ENCODE results near the gene ERCC6L2. TPM values are rescaled to one million over a fixed set of nuclear protein-coding genes. Genes with fewer than 3 reads are reported as not detected.

The ERCC6L2 gene
- total and polyA plus RNA-seq, 8 donors, result 2.4 to 21.4 (median 15.6) TPM

- no peak for FAIRE-seq
- Histone ChIP-seq H3K4me3 (no peak overlapping the region), H3K36me3 (peaks cover 0 to 8% (median 0%) of the 10 kb centered on the region in 3 donors), H3K27ac (no peak overlapping the region), H3K9me3 (no peaks in the 10 kb centered on the region), H3K4me1 (peaks cover 0 to 4% (median 0%) of the 10 kb centered on the region in 3 donors), H3K27me3 (no peaks in the 10 kb centered on the region)
- no peak for DNase-seq
- no peak for TF ChIP-seq CTCF (IDR thresholded peaks at IDR 0.05)
- intact Hi-C loops (cut with DNase I), result no loop called here
- no peak for ATAC-seq
These were observed 37.3 kb downstream of the ERCC6L2 start for GRCh38 chr9:95912773-95913172.

GRCh38 chr9:95920017-95920416 lies 44.5 kb downstream of the ERCC6L2 start:
- Histone ChIP-seq H3K27me3 (no peaks in the 10 kb centered on the region), H3K4me1 (no peaks in the 10 kb centered on the region), H3K36me3 (peaks cover 0 to 8% (median 0%) of the 10 kb centered on the region in 3 donors), H3K9me3 (no peaks in the 10 kb centered on the region), H3K4me3 (no peak overlapping the region), H3K27ac (no peak overlapping the region)
- FAIRE-seq (no peak), ATAC-seq (no peak), DNase-seq (no peak)
- intact Hi-C loops (cut with DNase I), result no loop called here
- WGBS, 2 donors, result 91 to 95% methylated on average over 2 of the region's 2 CpGs
- no peak for TF ChIP-seq CTCF (IDR thresholded peaks at IDR 0.05)

- no peaks in the 10 kb centered on the region for H3K27me3 ChIP-seq
- H3K4me1 ChIP-seq, result no peaks in the 10 kb centered on the region
- peaks cover 0 to 4% (median 0%) of the 10 kb centered on the region in 3 donors for H3K36me3 ChIP-seq
- ATAC-seq, result no peak
- intact Hi-C loops (cut with DNase I), result no loop called here
- FAIRE-seq, result no peak
- H3K9me3 ChIP-seq, result no peaks in the 10 kb centered on the region
- no peak for TF ChIP-seq CTCF (IDR thresholded peaks at IDR 0.05)
- DNase-seq, result no peak
- no peak overlapping the region for H3K27ac ChIP-seq
- WGBS, 2 donors, result 31 to 59% methylated on average over 2 of the region's 2 CpGs
- no peak overlapping the region for H3K4me3 ChIP-seq
These were observed 48.3 kb downstream of the ERCC6L2 start for GRCh38 chr9:95923794-95924193.

- DNase-seq, result no peak
- Histone ChIP-seq H3K4me3 (no peak overlapping the region), H3K27ac (no peak overlapping the region), H3K27me3 (no peaks in the 10 kb centered on the region), H3K36me3 (peaks cover 0 to 14% (median 0%) of the 10 kb centered on the region in 3 donors), H3K4me1 (no peaks in the 10 kb centered on the region), H3K9me3 (no peaks in the 10 kb centered on the region)
- intact Hi-C loops (cut with DNase I), result no loop called here
- no peak for FAIRE-seq
- ATAC-seq, result no peak
- 98 to 100% methylated on average over 1 of the region's 1 CpG for WGBS, 2 donors
- TF ChIP-seq CTCF (IDR thresholded peaks at IDR 0.05), result no peak
These were observed 49.5 kb downstream of the ERCC6L2 start for GRCh38 chr9:95924987-95925386.

GRCh38 chr9:95927271-95928004 lies 51.9 kb downstream of the ERCC6L2 start:
- FAIRE-seq (peak; percentile 79), ATAC-seq (no peak), DNase-seq (no peak)
- Histone ChIP-seq H3K9me3 (no peaks in the 10 kb centered on the region), H3K36me3 (peaks cover 0 to 14% (median 0%) of the 10 kb centered on the region in 3 donors), H3K27me3 (no peaks in the 10 kb centered on the region), H3K4me1 (no peaks in the 10 kb centered on the region), H3K27ac (no peak overlapping the region), H3K4me3 (no peak overlapping the region)
- intact Hi-C loops (cut with DNase I), result no loop called here
- TF ChIP-seq CTCF (IDR thresholded peaks at IDR 0.05), result no peak
